Mesothelial cell of epicardium (in vitro differentiated cells): ENCODE measurements around the gene RBM18. TPM values are rescaled to one million over a fixed set of nuclear protein-coding genes. Genes with fewer than 3 reads are reported as not detected.

ENCODE experiments used
- DNase-seq, 2 experiments: peaks; one replicate each; pipeline ENCODE4 v3.0.0; 2021; ENCODE audit warnings: low spot score in 2 of 2; ENCODE audit not compliant: unreplicated experiment in 2 of 2
- H3K27ac Mint-ChIP-seq: 2 replicates; pipeline ENCODE4 v1.8.0; 2021; ENCODE audit warnings: mixed read lengths
- H3K27me3 Mint-ChIP-seq: 2 replicates; pipeline ENCODE4 v1.8.0; 2021; ENCODE audit warnings: low read depth, mixed read lengths
- H3K36me3 Mint-ChIP-seq: 2 replicates; pipeline ENCODE4 v1.8.0; 2021; ENCODE audit warnings: mixed read lengths
- H3K4me1 Mint-ChIP-seq: 2 replicates; pipeline ENCODE4 v1.8.0; 2021; ENCODE audit warnings: mixed read lengths
- H3K4me3 Mint-ChIP-seq: 2 replicates; pipeline ENCODE4 v1.8.0; 2021; ENCODE audit warnings: mild to moderate bottlenecking, moderate library complexity, mixed read lengths
- H3K9me3 Mint-ChIP-seq: 2 replicates; pipeline ENCODE4 v1.8.0; 2021; ENCODE audit warnings: mixed read lengths
- total RNA-seq: library from RNA; stranded (reverse); gene quantifications from 3 replicates; pipeline ENCODE4 v1.2.1, GENCODE V29; 2021
- TF ChIP-seq, protein P1 (sequence below): fragments of 200-600 bp; sonication (generic); IDR thresholded peaks from one replicate; pipeline ENCODE4 v1.5.0; 2021; ENCODE audit warnings: antibody characterized with exemption; ENCODE audit not compliant: unreplicated experiment

RBM18 gene
- total RNA-seq, 1 donor from 2014 or later, result 22.1 TPM

DNA sequence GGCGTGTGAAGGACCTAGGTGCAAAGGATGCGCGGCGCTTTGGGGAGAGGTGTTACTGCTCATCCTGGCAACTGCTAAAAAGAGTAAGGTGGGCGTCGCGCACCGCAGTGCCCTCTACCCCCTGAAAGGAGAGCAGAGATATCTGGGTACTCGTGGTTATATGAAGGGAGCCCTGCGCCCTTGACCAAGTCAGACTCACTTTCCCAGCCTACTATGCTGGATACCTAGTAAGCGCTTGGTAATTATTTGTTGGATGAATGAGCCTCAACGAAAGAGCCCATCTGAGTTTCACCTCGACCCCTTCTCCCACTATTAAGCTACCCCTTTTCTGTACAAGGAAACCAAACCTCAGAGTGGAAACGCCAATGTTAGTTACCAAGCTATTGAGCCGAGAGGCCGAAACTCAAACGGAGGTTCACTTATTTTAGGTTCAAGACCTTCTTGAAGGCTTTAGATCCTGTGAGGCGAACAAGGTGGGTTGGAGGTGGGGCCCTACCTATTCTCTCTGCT is 43.9 kb downstream of the RBM18 start:
- DNase-seq, result no peak
- no peaks in the 10 kb centered on the region for H3K9me3 Mint-ChIP-seq
- peaks cover 17% of the 10 kb centered on the region for H3K4me1 Mint-ChIP-seq
- H3K36me3 Mint-ChIP-seq, result no peaks in the 10 kb centered on the region
- no peak overlapping the region for H3K4me3 Mint-ChIP-seq
- TF ChIP-seq, protein P1, sequence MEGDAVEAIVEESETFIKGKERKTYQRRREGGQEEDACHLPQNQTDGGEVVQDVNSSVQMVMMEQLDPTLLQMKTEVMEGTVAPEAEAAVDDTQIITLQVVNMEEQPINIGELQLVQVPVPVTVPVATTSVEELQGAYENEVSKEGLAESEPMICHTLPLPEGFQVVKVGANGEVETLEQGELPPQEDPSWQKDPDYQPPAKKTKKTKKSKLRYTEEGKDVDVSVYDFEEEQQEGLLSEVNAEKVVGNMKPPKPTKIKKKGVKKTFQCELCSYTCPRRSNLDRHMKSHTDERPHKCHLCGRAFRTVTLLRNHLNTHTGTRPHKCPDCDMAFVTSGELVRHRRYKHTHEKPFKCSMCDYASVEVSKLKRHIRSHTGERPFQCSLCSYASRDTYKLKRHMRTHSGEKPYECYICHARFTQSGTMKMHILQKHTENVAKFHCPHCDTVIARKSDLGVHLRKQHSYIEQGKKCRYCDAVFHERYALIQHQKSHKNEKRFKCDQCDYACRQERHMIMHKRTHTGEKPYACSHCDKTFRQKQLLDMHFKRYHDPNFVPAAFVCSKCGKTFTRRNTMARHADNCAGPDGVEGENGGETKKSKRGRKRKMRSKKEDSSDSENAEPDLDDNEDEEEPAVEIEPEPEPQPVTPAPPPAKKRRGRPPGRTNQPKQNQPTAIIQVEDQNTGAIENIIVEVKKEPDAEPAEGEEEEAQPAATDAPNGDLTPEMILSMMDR, result no peak
- H3K27me3 Mint-ChIP-seq, result peaks cover 100% of the 10 kb centered on the region
- no peak overlapping the region for H3K27ac Mint-ChIP-seq

DNA sequence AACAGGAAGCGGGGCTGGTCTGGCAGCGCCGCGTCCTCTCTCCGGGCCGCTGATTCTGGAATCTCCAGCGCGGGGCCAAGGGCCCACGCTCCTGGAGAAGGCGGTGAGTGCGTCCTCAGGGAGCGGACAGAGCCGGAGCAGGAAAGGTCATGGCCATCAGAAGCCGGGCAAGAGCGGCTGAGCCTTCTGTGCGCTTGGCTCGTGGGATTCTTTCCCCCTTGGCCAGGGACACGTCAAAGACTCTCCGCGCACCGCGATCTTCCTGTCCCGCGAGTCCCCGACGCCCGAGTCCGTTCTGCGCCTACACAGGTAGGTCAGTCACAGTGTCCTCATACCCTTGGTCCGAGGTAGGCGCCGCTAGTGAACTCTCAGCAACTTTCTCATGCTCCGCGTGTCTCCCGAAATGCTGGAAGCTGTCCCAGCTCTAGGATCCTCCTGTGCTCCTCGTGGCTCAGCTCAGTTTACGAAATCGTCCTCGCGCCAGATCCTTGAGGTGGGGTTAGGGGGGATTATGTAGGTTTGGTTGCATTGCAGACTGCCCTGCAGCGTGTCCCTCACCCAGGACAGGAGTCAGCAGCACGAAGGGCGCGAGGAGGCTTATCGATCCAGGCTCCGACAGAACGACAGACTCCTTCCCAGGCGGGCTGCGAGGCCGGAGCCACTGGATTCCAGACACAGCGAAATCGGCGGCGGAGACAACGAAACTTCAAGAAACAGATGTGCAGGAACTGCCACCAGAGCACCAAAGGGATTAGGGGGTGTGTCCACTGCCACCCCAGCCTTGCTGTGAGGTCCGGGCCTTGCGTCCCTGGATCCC is 44.6 kb downstream of the RBM18 start:
- Mint-ChIP-seq H3K4me3 (peak overlapping the region; percentile 26), H3K4me1 (peaks cover 17% of the 10 kb centered on the region), H3K36me3 (no peaks in the 10 kb centered on the region), H3K27ac (peak overlapping the region; percentile 43), H3K9me3 (no peaks in the 10 kb centered on the region), H3K27me3 (peaks cover 100% of the 10 kb centered on the region)
- DNase-seq, result no peak
- TF ChIP-seq, protein P1, result no peak

DNA sequence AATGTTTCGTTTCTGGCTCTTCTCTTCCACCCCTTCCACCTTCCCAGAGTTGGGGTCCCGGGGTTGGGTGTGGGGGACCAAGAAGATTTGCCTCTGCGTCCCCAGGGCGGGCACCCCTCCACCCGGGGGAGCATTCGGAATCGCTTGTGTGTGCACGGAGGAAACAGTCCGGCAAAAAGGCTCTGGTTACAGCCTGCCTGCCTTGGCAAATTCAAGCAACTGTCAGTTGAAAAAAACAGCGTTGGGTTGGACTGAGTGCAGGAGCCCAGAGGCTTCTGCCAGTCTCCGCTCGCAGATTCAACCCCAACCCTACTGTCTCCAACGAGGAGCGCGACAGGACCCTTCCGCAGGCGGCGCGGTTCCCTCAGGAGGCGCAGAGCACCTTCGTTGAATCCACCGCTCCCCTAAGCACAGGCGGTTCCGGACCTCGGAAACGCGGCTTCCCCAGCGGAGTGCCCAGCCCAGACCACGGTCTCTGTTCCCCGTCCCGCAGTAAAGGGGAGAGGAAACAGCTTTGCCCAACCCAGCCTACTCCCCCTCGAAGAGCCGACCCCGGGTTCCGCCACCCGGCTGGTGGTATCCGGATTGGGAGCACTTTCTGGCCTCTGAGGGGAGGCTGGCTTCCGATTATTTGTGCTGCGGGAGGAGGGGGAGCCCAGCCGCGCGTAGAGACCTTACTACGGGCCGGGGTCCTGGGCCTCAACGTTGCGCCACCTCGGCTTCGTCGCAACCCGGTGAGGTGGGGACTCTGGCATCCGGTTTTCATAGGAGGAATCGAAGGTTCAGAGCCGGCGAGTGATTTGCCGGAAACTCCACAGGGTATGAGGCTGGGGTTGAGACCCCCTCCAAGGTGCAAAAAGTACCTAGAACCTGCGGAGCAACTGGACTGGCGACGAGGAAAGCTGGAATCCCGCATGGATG is 45.4 kb downstream of the RBM18 start:
- Mint-ChIP-seq H3K4me1 (peaks cover 18% of the 10 kb centered on the region), H3K9me3 (no peaks in the 10 kb centered on the region), H3K4me3 (peak overlapping the region; percentile 42), H3K27me3 (peaks cover 100% of the 10 kb centered on the region), H3K27ac (no peak overlapping the region), H3K36me3 (no peaks in the 10 kb centered on the region)
- DNase-seq, result no peak
- TF ChIP-seq, protein P1, result no peak

DNA sequence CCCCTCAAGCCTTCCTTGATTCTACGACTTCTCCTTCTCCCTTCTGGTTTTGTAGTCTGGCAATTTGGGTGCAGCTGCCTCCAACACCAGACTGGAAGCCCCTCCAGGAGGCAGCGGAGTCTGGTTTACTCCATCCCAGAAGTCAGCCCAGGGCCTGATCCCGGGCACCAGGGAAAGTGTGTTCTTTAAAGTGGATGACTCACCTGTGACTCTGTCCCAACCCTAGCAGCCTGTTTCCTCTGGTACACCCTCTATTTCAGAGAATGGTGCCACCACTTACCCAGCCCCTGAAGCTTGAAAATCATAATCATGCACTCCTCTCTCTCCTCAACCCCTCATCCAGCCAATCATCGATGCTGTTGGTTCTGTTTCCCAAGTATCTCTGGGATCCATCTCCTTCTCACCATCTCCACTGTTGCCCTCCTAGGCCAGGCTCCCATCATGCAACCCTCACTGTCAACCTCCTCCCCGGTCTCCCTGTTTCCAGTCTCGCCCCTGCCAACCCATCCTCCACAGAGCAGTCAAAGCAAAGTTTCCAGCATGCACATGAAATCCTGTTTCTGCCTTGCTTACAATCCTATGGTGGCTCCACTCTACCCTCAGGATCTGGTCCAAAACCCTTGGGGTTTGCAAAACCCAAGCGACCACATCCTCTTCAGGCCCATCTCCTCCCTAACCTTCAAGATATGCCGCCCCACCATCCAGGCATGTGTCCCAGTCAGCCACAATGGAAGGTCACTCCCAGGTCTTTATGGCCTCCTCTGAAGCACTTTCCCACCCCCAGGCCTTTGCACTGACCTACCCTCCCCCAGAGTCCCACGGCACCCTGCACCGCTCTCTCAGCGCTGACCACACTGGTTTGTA is 46.3 kb downstream of the RBM18 start:
- peaks cover 20% of the 10 kb centered on the region for H3K4me1 Mint-ChIP-seq
- no peaks in the 10 kb centered on the region for H3K9me3 Mint-ChIP-seq
- no peak for DNase-seq
- peaks cover 99% of the 10 kb centered on the region for H3K27me3 Mint-ChIP-seq
- H3K4me3 Mint-ChIP-seq, result no peak overlapping the region
- TF ChIP-seq, protein P1, result no peak
- H3K27ac Mint-ChIP-seq, result no peak overlapping the region
- H3K36me3 Mint-ChIP-seq, result no peaks in the 10 kb centered on the region

DNA sequence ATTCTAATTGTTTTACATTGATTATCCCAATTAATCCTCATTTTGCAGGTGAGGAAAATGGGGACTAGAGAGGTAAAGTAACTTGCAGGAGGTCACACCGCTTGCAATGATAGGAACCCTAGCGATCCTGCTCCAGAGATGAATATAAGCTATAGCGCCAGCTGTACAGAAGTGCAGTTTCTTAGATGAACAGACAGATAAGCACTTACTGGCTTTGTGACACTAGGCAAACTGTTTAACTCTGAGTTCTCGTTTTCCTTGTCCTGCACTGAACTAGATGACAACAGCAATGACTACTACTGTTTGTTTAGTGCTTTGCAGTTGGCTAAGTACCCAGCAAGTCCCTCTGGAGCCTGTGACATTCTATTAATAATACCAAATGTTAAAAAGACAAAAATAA is 47.0 kb downstream of the RBM18 start:
- no peak for DNase-seq
- TF ChIP-seq, protein P1, result no peak
- H3K4me1 Mint-ChIP-seq, result peaks cover 25% of the 10 kb centered on the region
- no peak overlapping the region for H3K4me3 Mint-ChIP-seq
- H3K27me3 Mint-ChIP-seq, result peaks cover 99% of the 10 kb centered on the region
- no peaks in the 10 kb centered on the region for H3K36me3 Mint-ChIP-seq
- no peak overlapping the region for H3K27ac Mint-ChIP-seq
- no peaks in the 10 kb centered on the region for H3K9me3 Mint-ChIP-seq
